GM15510 (cell line): ENCODE data around the gene B4GALNT3.

Source experiments
- POLR2A ChIP-seq: IDR thresholded peaks from 3 replicates; pipeline ENCODE4 v1.6.1; 2011; ENCODE audit warnings: borderline replicate concordance; ENCODE audit not compliant: insufficient read length; ENCODE audit errors: extremely low read depth

Gene B4GALNT3

GRCh38 chr12:538731-539539 lies 79.2 kb downstream of the B4GALNT3 start:
- TF ChIP-seq POLR2A = no peak

- no peak for TF ChIP-seq POLR2A
These were observed 80.0 kb downstream of the B4GALNT3 start for GRCh38 chr12:539540-540310.

GRCh38 chr12:541676-542324 lies 82.1 kb downstream of the B4GALNT3 start:
- no peak for TF ChIP-seq POLR2A

GRCh38 chr12:542395-543113 lies 82.8 kb downstream of the B4GALNT3 start:
- TF ChIP-seq POLR2A = no peak

GRCh38 chr12:543114-543451 lies 83.3 kb downstream of the B4GALNT3 start:
- no peak for TF ChIP-seq POLR2A

GRCh38 chr12:544142-544541 lies 84.4 kb downstream of the B4GALNT3 start:
- no peak for TF ChIP-seq POLR2A

GRCh38 chr12:544941-545635 lies 85.3 kb downstream of the B4GALNT3 start:
- TF ChIP-seq POLR2A = no peak

GRCh38 chr12:545835-546234 lies 86.1 kb downstream of the B4GALNT3 start:
- no peak for TF ChIP-seq POLR2A

- no peak for TF ChIP-seq POLR2A
These were observed 86.7 kb downstream of the B4GALNT3 start for GRCh38 chr12:546265-546919.

- TF ChIP-seq POLR2A = no peak
These were observed 87.4 kb downstream of the B4GALNT3 start for GRCh38 chr12:546920-547845.

GRCh38 chr12:547883-548470 lies 88.2 kb downstream of the B4GALNT3 start:
- TF ChIP-seq POLR2A = no peak

GRCh38 chr12:549476-550082 lies 89.8 kb downstream of the B4GALNT3 start:
- TF ChIP-seq POLR2A = no peak

GRCh38 chr12:550473-551260 lies 90.9 kb downstream of the B4GALNT3 start:
- no peak for TF ChIP-seq POLR2A
